Activated naive CD4-positive, alpha-beta T cell (primary cell): ENCODE measurements around the gene CREBRF.
"Not testable (repeated sequence)": the region's sequence is repeated elsewhere in the genome, so short reads cannot be mapped to it uniquely, and the experiment has no call there.

ENCODE experiments used
- DNase-seq, 4 experiments: peaks; one replicate each; lab custom pipeline; 2025; lab: John Stamatoyannopoulos, UW

Gene CREBRF

GRCh38 chr5:173154619-173155018 lies 98.5 kb downstream of the CREBRF start:
- not testable (repeated sequence) for DNase-seq

- DNase-seq, result no peak
Observed at GRCh38 chr5:173155912-173156311, 99.8 kb downstream of the CREBRF start.

- DNase-seq, result no peak
Observed at GRCh38 chr5:173158366-173158765, 102.2 kb downstream of the CREBRF start.

- DNase-seq, result no peak
Observed at GRCh38 chr5:173159256-173159655, 103.1 kb downstream of the CREBRF start.

- DNase-seq, result no peak
Observed at GRCh38 chr5:173161148-173161547, 105.0 kb downstream of the CREBRF start.

GRCh38 chr5:173163219-173163618 lies 107.1 kb downstream of the CREBRF start:
- DNase-seq, result no peak

GRCh38 chr5:173165177-173166016 lies 109.2 kb downstream of the CREBRF start:
- no peak for DNase-seq

GRCh38 chr5:173172166-173172565 lies 116.0 kb downstream of the CREBRF start:
- no peak for DNase-seq

GRCh38 chr5:173175523-173175922 lies 119.4 kb downstream of the CREBRF start:
- DNase-seq, result no peak

GRCh38 chr5:173178369-173178910 lies 122.3 kb downstream of the CREBRF start:
- DNase-seq, result no peak

GRCh38 chr5:173180331-173180730 lies 124.2 kb downstream of the CREBRF start:
- DNase-seq, result no peak

GRCh38 chr5:173187054-173187743 lies 131.0 kb downstream of the CREBRF start:
- DNase-seq, result no peak

GRCh38 chr5:173188280-173188679 lies 132.1 kb downstream of the CREBRF start:
- DNase-seq, result no peak
